Uterus (tissue), 2 donors: ENCODE data around the gene CLDN15.

ENCODE experiments used
- POLR2A ChIP-seq, 2 donors: fragments of 450-650 bp; IDR thresholded peaks; one replicate each; pipeline ENCODE4 v1.6.1; 2016; ENCODE audit warnings: antibody characterized with exemption in 2 of 2, mild to moderate bottlenecking in 1 of 2, moderate library complexity in 1 of 2
- TF ChIP-seq, protein P1 (sequence below), 4 experiments: fragments of 200-600 bp in 2 of 4; fragments of 450-650 bp in 2 of 4; sonication (generic) in 2 of 4; IDR thresholded peaks; one replicate each; pipeline ENCODE4 v1.5.1; 2016 to 2019; ENCODE audit warnings: antibody characterized with exemption in 4 of 4, mild to moderate bottlenecking in 2 of 4, moderate library complexity in 1 of 4

DNA sequence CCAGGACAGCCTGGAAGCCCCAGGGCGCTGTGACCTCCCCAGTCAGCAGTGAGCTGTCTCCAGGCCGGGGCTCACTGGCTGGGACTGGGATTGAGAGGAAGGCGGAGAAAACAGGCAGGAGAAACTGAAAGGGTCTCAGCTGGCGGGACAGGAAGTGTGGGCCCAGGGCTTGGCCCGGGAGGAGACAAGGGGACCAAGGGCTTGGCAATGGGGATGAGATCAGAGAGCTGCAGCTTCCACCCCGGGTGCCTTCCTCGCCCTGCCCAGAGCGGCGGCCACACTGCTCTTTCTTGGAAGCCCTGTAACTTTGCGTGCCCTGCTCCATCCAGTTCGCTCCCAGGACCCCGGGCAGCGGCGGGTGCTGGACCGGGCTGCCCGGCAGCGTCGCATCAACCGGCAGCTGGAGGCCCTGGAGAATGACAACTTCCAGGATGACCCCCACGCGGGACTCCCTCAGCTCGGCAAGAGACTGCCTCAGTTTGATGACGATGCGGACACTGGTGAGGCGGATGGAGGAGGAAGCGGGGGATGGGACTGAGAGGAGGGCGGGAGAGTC is 15.2 kb downstream of the CLDN15 start:
- TF ChIP-seq, protein P1, sequence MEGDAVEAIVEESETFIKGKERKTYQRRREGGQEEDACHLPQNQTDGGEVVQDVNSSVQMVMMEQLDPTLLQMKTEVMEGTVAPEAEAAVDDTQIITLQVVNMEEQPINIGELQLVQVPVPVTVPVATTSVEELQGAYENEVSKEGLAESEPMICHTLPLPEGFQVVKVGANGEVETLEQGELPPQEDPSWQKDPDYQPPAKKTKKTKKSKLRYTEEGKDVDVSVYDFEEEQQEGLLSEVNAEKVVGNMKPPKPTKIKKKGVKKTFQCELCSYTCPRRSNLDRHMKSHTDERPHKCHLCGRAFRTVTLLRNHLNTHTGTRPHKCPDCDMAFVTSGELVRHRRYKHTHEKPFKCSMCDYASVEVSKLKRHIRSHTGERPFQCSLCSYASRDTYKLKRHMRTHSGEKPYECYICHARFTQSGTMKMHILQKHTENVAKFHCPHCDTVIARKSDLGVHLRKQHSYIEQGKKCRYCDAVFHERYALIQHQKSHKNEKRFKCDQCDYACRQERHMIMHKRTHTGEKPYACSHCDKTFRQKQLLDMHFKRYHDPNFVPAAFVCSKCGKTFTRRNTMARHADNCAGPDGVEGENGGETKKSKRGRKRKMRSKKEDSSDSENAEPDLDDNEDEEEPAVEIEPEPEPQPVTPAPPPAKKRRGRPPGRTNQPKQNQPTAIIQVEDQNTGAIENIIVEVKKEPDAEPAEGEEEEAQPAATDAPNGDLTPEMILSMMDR (IDR thresholded peaks at IDR 0.05) = no peak
- TF ChIP-seq POLR2A (IDR thresholded peaks at IDR 0.05) = no peak
